ELR (cell line): Measurements from ENCODE around the gene HOOK2.

Source experiments
- DNase-seq: peaks from one replicate; pipeline ENCODE4 v3.0.0-alpha.2; 2015; ENCODE audit warnings: low read depth

Gene HOOK2

GRCh38 chr19:12783291-12783848, 8.0 kb upstream of the HOOK2 start:
- DNase-seq: peak; percentile 53

- peak; percentile 84 for DNase-seq
These were observed 7.3 kb upstream of the HOOK2 start for GRCh38 chr19:12782424-12783290.

GRCh38 chr19:12782174-12782423, 6.7 kb upstream of the HOOK2 start:
- DNase-seq: no peak

- peak; percentile 76 for DNase-seq
These were observed 4.0 kb upstream of the HOOK2 start for GRCh38 chr19:12779162-12779993.

- DNase-seq: no peak
These were observed 3.5 kb upstream of the HOOK2 start for GRCh38 chr19:12778905-12779161.

- DNase-seq: peak; percentile 79
These were observed 2.9 kb upstream of the HOOK2 start for GRCh38 chr19:12778017-12778904.

- peak; percentile 85 for DNase-seq
These were observed 2.1 kb upstream of the HOOK2 start for GRCh38 chr19:12777217-12778016.

GRCh38 chr19:12773571-12773970, 1.8 kb downstream of the HOOK2 start:
- peak; percentile 60 for DNase-seq

- no peak for DNase-seq
These were observed 3.0 kb downstream of the HOOK2 start for GRCh38 chr19:12772323-12772722.

GRCh38 chr19:12770922-12771321, 4.4 kb downstream of the HOOK2 start:
- no peak for DNase-seq

- DNase-seq: no peak
These were observed 5.7 kb downstream of the HOOK2 start for GRCh38 chr19:12769689-12770088.

GRCh38 chr19:12767666-12768065, 7.7 kb downstream of the HOOK2 start:
- no peak for DNase-seq

GRCh38 chr19:12767150-12767549, 8.2 kb downstream of the HOOK2 start:
- DNase-seq: no peak

GRCh38 chr19:12766051-12766521, 9.3 kb downstream of the HOOK2 start:
- peak; percentile 88 for DNase-seq

- DNase-seq: no peak
These were observed 10.7 kb downstream of the HOOK2 start for GRCh38 chr19:12764698-12765097.

GRCh38 chr19:12763100-12763499, 12.3 kb downstream of the HOOK2 start:
- no peak for DNase-seq

GRCh38 chr19:12759686-12760085, 15.7 kb downstream of the HOOK2 start:
- no peak for DNase-seq

GRCh38 chr19:12757544-12758274, 17.6 kb downstream of the HOOK2 start:
- peak; percentile 80 for DNase-seq

- no peak for DNase-seq
These were observed 19.0 kb downstream of the HOOK2 start for GRCh38 chr19:12756150-12756883.
